ENCODE results near the gene AATK. TPM values are rescaled to one million over a fixed set of nuclear protein-coding genes. Genes with fewer than 3 reads are reported as not detected.

AATK gene
- total RNA-seq, 1 donor from 2014 or later, result 0.42 TPM

DNA sequence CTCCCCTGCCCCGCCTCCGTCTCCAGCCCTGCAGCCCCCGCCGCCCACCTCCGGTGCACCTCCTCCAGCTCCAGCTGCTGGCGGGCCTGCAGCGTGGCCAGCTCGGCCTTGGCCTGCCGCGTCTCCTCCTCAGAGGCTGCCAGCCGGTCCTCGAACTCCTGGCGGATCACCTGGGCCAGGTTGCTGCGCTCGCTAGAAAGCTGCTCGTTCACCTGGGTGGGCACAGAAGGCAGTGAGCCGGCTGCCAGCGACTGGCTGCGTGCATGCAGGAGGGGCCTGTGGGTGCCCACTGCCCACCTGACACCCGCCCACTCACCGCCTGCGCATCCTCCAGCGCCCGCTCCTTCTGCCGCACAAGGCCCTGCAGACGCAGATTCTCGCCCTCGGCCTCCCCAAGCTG lies 24.6 kb upstream of the AATK start:
- no peaks in the 10 kb centered on the region for H3K4me1 Mint-ChIP-seq
- H3K4me3 Mint-ChIP-seq, result no peak overlapping the region
- TF ChIP-seq CTCF (IDR thresholded peaks at IDR 0.05), result no peak
- POLR2A ChIA-PET, result no interaction called here
- DNase-seq (no peak), ATAC-seq (ENCODE audit: low read depth) (no peak)
- no peaks in the 10 kb centered on the region for H3K9me3 Mint-ChIP-seq
- CTCF ChIA-PET, result no interaction called here
- peaks cover 25% of the 10 kb centered on the region for H3K36me3 Mint-ChIP-seq (ENCODE audit: low read depth)
- H3K27ac Mint-ChIP-seq, result no peak overlapping the region
- intact Hi-C loops (cut with micrococcal nuclease), result no loop called here
- no peaks in the 10 kb centered on the region for H3K27me3 Mint-ChIP-seq

- CTCF ChIA-PET, result no interaction called here
- no peaks in the 10 kb centered on the region for H3K27me3 Mint-ChIP-seq
- POLR2A ChIA-PET, result interaction anchor here (1.0 kb wide), 1 partner anchor 33 kb away, joined by 4 read pairs; the partner anchor contains the start of gene CEP131
- no peak overlapping the region for H3K27ac Mint-ChIP-seq
- DNase-seq (no peak), ATAC-seq (ENCODE audit: low read depth) (no peak)
- H3K36me3 Mint-ChIP-seq (ENCODE audit: low read depth), result peaks cover 25% of the 10 kb centered on the region
- no peaks in the 10 kb centered on the region for H3K4me1 Mint-ChIP-seq
- TF ChIP-seq CTCF (IDR thresholded peaks at IDR 0.05), result no peak
- intact Hi-C loops (cut with micrococcal nuclease), result no loop called here
- no peaks in the 10 kb centered on the region for H3K9me3 Mint-ChIP-seq
- no peak overlapping the region for H3K4me3 Mint-ChIP-seq
These were observed 23.9 kb upstream of the AATK start for GRCh38 chr17:81189670-81190530.

- intact Hi-C loops (cut with micrococcal nuclease), result no loop called here
- H3K4me3 Mint-ChIP-seq, result no peak overlapping the region
- POLR2A ChIA-PET, result interaction anchor here (0.7 to 1.0 kb wide), 2 partner anchors 34 to 1668 kb away, joined by 3 to 4 read pairs; partner anchors contain the start of gene CEP131
- CTCF ChIA-PET, result no interaction called here
- no peaks in the 10 kb centered on the region for H3K4me1 Mint-ChIP-seq
- ATAC-seq (ENCODE audit: low read depth) (no peak), DNase-seq (no peak)
- no peak overlapping the region for H3K27ac Mint-ChIP-seq
- no peaks in the 10 kb centered on the region for H3K27me3 Mint-ChIP-seq
- no peak for TF ChIP-seq CTCF (IDR thresholded peaks at IDR 0.05)
- H3K36me3 Mint-ChIP-seq (ENCODE audit: low read depth), result peaks cover 20% of the 10 kb centered on the region
- no peaks in the 10 kb centered on the region for H3K9me3 Mint-ChIP-seq
These were observed 23.0 kb upstream of the AATK start for GRCh38 chr17:81189016-81189415.

GRCh38 chr17:81188491-81188840 lies 22.4 kb upstream of the AATK start:
- no peak for ATAC-seq (ENCODE audit: low read depth)

More at GRCh38 chr17:81188491-81188840, 22.4 kb upstream of the AATK start:
- Mint-ChIP-seq H3K27ac (no peak overlapping the region), H3K4me1 (no peaks in the 10 kb centered on the region), H3K27me3 (peaks cover under 1% of the 10 kb centered on the region), H3K36me3 (ENCODE audit: low read depth) (peaks cover 18% of the 10 kb centered on the region), H3K4me3 (no peak overlapping the region), H3K9me3 (no peaks in the 10 kb centered on the region)
- intact Hi-C loops (cut with micrococcal nuclease), result no loop called here
- no peak for DNase-seq
- TF ChIP-seq CTCF (IDR thresholded peaks at IDR 0.05), result no peak
- POLR2A ChIA-PET, result no interaction called here
- CTCF ChIA-PET, result no interaction called here
